HG03521 (cell line): ENCODE measurements around the gene NEURL1.
"Not testable (repeated sequence)": the region's sequence is repeated elsewhere in the genome, so short reads cannot be mapped to it uniquely, and the experiment has no call there.

Source experiments
- ATAC-seq: cut with Tn5 transposase; IDR thresholded peaks from one replicate; pipeline ENCODE4 v1.9.1; 2021; ENCODE audit warnings: mild to moderate bottlenecking, moderate library complexity; ENCODE audit not compliant: unreplicated experiment

NEURL1 gene

GRCh38 chr10:103620891-103621782 is 127.6 kb downstream of the NEURL1 start:
- no peak for ATAC-seq

- no peak for ATAC-seq
Measured at GRCh38 chr10:103621783-103622125, 128.2 kb downstream of the NEURL1 start.

- no peak for ATAC-seq
Measured at GRCh38 chr10:103622286-103622685, 128.8 kb downstream of the NEURL1 start.

GRCh38 chr10:103622935-103623574 is 129.6 kb downstream of the NEURL1 start:
- no peak for ATAC-seq

GRCh38 chr10:103626178-103626577 is 132.7 kb downstream of the NEURL1 start:
- no peak for ATAC-seq

- no peak for ATAC-seq
Measured at GRCh38 chr10:103627111-103627892, 133.8 kb downstream of the NEURL1 start.

- no peak for ATAC-seq
Measured at GRCh38 chr10:103627893-103628292, 134.4 kb downstream of the NEURL1 start.

GRCh38 chr10:103629581-103629980 is 136.1 kb downstream of the NEURL1 start:
- no peak for ATAC-seq

- ATAC-seq: no peak
Measured at GRCh38 chr10:103630156-103630555, 136.7 kb downstream of the NEURL1 start.

- no peak for ATAC-seq
Measured at GRCh38 chr10:103632247-103632642, 138.7 kb downstream of the NEURL1 start.

- ATAC-seq: not testable (repeated sequence)
Measured at GRCh38 chr10:103632871-103633270, 139.4 kb downstream of the NEURL1 start.

GRCh38 chr10:103633846-103634245 is 140.3 kb downstream of the NEURL1 start:
- no peak for ATAC-seq

GRCh38 chr10:103635580-103635979 is 142.1 kb downstream of the NEURL1 start:
- no peak for ATAC-seq

- no peak for ATAC-seq
Measured at GRCh38 chr10:103636492-103636891, 143.0 kb downstream of the NEURL1 start.

GRCh38 chr10:103637011-103637410 is 143.5 kb downstream of the NEURL1 start:
- ATAC-seq: no peak

- no peak for ATAC-seq
Measured at GRCh38 chr10:103637927-103638557, 144.5 kb downstream of the NEURL1 start.

- ATAC-seq: no peak
Measured at GRCh38 chr10:103638948-103639347, 145.4 kb downstream of the NEURL1 start.

- no peak for ATAC-seq
Measured at GRCh38 chr10:103640436-103641181, 147.1 kb downstream of the NEURL1 start.

GRCh38 chr10:103641326-103641725 is 147.8 kb downstream of the NEURL1 start:
- ATAC-seq: no peak
